GM12891 (cell line): ENCODE data around the gene RRP15.

Experiments used
- PAX5 ChIP-seq: IDR thresholded peaks from 2 replicates; pipeline ENCODE4 v1.6.1; 2011; ENCODE audit warnings: low read length, moderate library complexity, mild to moderate bottlenecking; ENCODE audit not compliant: insufficient read depth, severe bottlenecking
- POLR2A ChIP-seq: IDR thresholded peaks from 2 replicates; pipeline ENCODE4 v1.6.1; 2011; ENCODE audit warnings: low read depth, low read length, control low read depth

GRCh38 chr1:218371927-218372672, 87.0 kb downstream of the RRP15 start:
- TF ChIP-seq POLR2A (no peak), PAX5 (no peak)
